ENCODE results near the gene NLRP11. TPM values are rescaled to one million over a fixed set of nuclear protein-coding genes. Genes with fewer than 3 reads are reported as not detected.
"Not testable (repeated sequence)": the region's sequence is repeated elsewhere in the genome, so short reads cannot be mapped to it uniquely, and the experiment has no call there.

NLRP11 gene
- total RNA-seq, 2 donors from 2014 or later = not detected

GRCh38 chr19:55830656-55831055 lies 1.1 kb downstream of the NLRP11 start:
- Mint-ChIP-seq H3K4me3 (no peak overlapping the region), H3K27me3 (no peaks in the 10 kb centered on the region), H3K36me3 (ENCODE audit: low read depth) (no peaks in the 10 kb centered on the region), H3K4me1 (no peaks in the 10 kb centered on the region), H3K27ac (no peak overlapping the region)
- no peaks in the 10 kb centered on the region for H3K9me3 ChIP-seq (ENCODE audit: control insufficient read depth, low read length, poor library complexity, severe bottlenecking)
- DNase-seq = no peak
- no peak for ATAC-seq

DNA sequence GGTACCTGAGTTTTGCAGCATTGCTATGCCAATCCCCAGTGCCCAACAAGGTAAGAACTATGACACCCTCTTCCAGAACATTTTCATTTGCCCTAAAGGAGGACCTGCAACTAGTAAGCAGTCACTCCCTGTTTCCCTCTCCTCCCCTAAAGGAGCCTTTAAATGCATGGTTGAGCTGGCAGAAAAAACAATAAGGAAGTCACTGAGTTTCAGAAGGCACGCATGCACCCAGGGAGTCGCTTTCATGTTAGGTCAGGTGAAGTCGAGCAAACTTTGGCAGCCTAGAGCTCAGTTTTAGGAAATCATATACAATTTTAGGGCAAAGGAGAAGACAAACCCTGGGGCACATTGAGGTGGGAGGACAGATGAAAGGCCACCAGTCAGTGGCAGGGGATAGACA lies 11.8 kb downstream of the NLRP11 start:
- no peaks in the 10 kb centered on the region for H3K4me1 Mint-ChIP-seq
- DNase-seq (no peak), ATAC-seq (no peak)
- H3K9me3 ChIP-seq (ENCODE audit: control insufficient read depth, low read length, poor library complexity, severe bottlenecking) = no peaks in the 10 kb centered on the region
- no peak overlapping the region for H3K4me3 Mint-ChIP-seq
- H3K36me3 Mint-ChIP-seq (ENCODE audit: low read depth) = no peaks in the 10 kb centered on the region
- H3K27me3 Mint-ChIP-seq = peaks cover 4% of the 10 kb centered on the region
- H3K27ac Mint-ChIP-seq = no peak overlapping the region

- Mint-ChIP-seq H3K4me3 (no peak overlapping the region), H3K4me1 (no peaks in the 10 kb centered on the region), H3K27me3 (peaks cover 22% of the 10 kb centered on the region), H3K27ac (no peak overlapping the region), H3K36me3 (ENCODE audit: low read depth) (no peaks in the 10 kb centered on the region)
- no peaks in the 10 kb centered on the region for H3K9me3 ChIP-seq (ENCODE audit: control insufficient read depth, low read length, poor library complexity, severe bottlenecking)
- ATAC-seq (no peak), DNase-seq (no peak)
Observed at GRCh38 chr19:55813906-55814305, 17.9 kb downstream of the NLRP11 start.

GRCh38 chr19:55812449-55812848 lies 19.4 kb downstream of the NLRP11 start:
- no peak overlapping the region for H3K27ac Mint-ChIP-seq
- H3K4me1 Mint-ChIP-seq = no peaks in the 10 kb centered on the region
- H3K9me3 ChIP-seq (ENCODE audit: control insufficient read depth, low read length, poor library complexity, severe bottlenecking) = no peaks in the 10 kb centered on the region
- ATAC-seq = no peak
- H3K27me3 Mint-ChIP-seq = peaks cover 22% of the 10 kb centered on the region
- H3K36me3 Mint-ChIP-seq (ENCODE audit: low read depth) = no peaks in the 10 kb centered on the region
- no peak for DNase-seq
- H3K4me3 Mint-ChIP-seq = no peak overlapping the region

GRCh38 chr19:55811340-55811739 lies 20.5 kb downstream of the NLRP11 start:
- Mint-ChIP-seq H3K4me3 (no peak overlapping the region), H3K27me3 (peaks cover 22% of the 10 kb centered on the region), H3K36me3 (ENCODE audit: low read depth) (no peaks in the 10 kb centered on the region), H3K4me1 (no peaks in the 10 kb centered on the region), H3K27ac (no peak overlapping the region)
- no peak for ATAC-seq
- H3K9me3 ChIP-seq (ENCODE audit: control insufficient read depth, low read length, poor library complexity, severe bottlenecking) = no peaks in the 10 kb centered on the region
- no peak for DNase-seq

DNA sequence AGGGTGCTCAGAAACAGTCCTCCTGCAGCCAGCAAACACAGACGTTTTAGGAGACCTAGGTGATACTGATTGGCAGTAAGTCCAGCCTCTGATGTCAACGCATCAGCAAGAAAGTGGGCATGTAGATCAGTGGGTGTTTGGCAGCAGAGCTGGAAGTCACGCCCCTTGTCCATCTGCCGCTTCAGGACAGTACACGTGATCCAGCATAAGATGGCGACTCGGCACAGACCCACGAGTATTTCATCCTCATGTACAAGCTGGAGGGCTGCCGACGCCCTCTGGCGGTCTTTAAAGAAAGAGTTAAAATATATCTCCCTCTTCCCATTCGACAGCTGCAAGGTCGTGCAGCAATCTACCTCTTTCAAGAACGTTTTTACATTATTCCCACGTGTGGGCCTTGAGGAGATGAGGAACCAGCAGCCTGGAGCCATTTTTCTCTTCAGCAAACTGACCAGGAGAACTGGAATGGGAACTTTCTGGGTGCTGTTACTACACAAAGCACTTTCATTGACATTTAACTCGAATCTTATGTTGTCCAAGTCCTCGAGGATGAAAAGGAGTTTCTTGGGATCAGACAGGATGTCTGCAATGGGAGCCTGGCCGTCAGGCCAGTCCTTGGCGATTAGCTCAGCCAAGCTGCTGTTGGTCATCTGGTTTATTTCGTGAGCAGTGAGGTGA lies 22.3 kb downstream of the NLRP11 start:
- ATAC-seq (peak; percentile 32), DNase-seq (no peak)
- H3K9me3 ChIP-seq (ENCODE audit: control insufficient read depth, low read length, poor library complexity, severe bottlenecking) = no peaks in the 10 kb centered on the region
- no peak overlapping the region for H3K4me3 Mint-ChIP-seq
- peaks cover 22% of the 10 kb centered on the region for H3K27me3 Mint-ChIP-seq
- no peaks in the 10 kb centered on the region for H3K4me1 Mint-ChIP-seq
- no peak overlapping the region for H3K27ac Mint-ChIP-seq
- no peaks in the 10 kb centered on the region for H3K36me3 Mint-ChIP-seq (ENCODE audit: low read depth)

DNA sequence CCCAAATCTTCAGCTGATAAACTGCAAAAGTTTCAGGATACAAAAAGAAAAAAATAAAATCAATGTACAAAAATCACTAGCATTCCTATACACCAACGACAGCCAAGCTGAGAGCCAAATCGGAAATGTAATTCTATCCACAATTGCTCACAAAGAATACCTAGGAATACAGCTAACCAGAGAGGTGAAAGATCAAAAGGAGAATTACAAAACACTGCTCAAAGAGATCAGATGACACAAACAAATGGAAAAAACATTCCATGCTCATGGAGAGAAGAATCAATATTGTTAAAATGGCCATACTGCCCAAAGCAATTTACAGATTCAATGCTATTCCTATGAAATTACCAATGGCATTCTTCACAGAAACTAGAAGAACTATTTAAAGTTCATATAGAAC lies 29.5 kb downstream of the NLRP11 start:
- Mint-ChIP-seq H3K4me3 (no peak overlapping the region), H3K27ac (no peak overlapping the region)
- no peak for ATAC-seq

DNA sequence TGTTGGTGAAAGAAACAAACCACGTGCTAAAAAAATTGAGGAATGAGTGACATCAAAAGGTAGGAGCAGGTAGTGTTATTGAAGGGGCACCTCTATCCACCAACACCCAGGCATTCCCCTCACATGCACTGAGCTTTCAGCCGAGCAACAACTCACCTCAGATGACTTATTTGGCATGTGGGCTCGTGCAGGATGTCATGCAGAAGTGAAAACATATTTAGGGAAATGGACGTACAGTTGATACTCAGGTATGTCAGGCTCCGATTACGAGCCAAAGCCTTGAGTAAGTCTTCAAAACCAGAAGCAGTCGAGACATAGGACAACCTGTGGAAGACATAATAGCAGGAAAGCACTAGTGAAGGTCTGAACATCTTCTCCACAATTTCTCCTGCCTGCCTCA lies 30.4 kb downstream of the NLRP11 start:
- DNase-seq (no peak), ATAC-seq (no peak)
- Mint-ChIP-seq H3K36me3 (ENCODE audit: low read depth) (peaks cover 2% of the 10 kb centered on the region), H3K27ac (no peak overlapping the region), H3K4me3 (no peak overlapping the region), H3K27me3 (no peaks in the 10 kb centered on the region), H3K4me1 (no peaks in the 10 kb centered on the region)
- no peaks in the 10 kb centered on the region for H3K9me3 ChIP-seq (ENCODE audit: control insufficient read depth, low read length, poor library complexity, severe bottlenecking)

More for the DNA sequence above, 29.5 kb downstream of the NLRP11 start:
- Mint-ChIP-seq H3K27me3 (no peaks in the 10 kb centered on the region), H3K4me1 (no peaks in the 10 kb centered on the region), H3K36me3 (ENCODE audit: low read depth) (peaks cover 2% of the 10 kb centered on the region)
- H3K9me3 ChIP-seq (ENCODE audit: control insufficient read depth, low read length, poor library complexity, severe bottlenecking) = no peaks in the 10 kb centered on the region
- DNase-seq = no peak

GRCh38 chr19:55795021-55795420 lies 36.8 kb downstream of the NLRP11 start:
- H3K9me3 ChIP-seq (ENCODE audit: control insufficient read depth, low read length, poor library complexity, severe bottlenecking) = no peaks in the 10 kb centered on the region
- Mint-ChIP-seq H3K4me3 (no peak overlapping the region), H3K27me3 (peaks cover 7% of the 10 kb centered on the region), H3K36me3 (ENCODE audit: low read depth) (peaks cover 2% of the 10 kb centered on the region), H3K27ac (no peak overlapping the region), H3K4me1 (no peaks in the 10 kb centered on the region)
- DNase-seq (no peak), ATAC-seq (no peak)

DNA sequence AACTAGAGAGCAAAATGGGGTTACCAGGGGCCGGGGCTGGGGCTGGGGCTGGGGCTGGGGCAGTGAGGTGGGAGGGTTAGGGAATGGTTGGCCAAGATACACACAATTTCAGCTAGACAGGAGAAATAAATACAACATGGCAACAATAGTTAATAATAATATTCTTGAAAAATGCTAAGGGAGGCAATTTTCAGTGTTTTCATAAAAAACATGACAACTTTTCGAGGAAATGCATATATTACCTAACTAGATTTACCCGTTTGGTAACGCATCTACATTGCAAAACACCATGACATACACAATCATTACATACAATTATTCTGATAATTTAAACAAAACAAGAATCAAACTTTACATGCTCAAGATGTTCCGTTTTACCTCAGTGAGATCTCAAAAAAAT lies 50.7 kb downstream of the NLRP11 start:
- no peak for ATAC-seq
- Mint-ChIP-seq H3K4me1 (no peaks in the 10 kb centered on the region), H3K4me3 (no peak overlapping the region), H3K27ac (no peak overlapping the region), H3K36me3 (ENCODE audit: low read depth) (no peaks in the 10 kb centered on the region), H3K27me3 (peaks cover 61% of the 10 kb centered on the region)
- DNase-seq = no peak
- H3K9me3 ChIP-seq (ENCODE audit: control insufficient read depth, low read length, poor library complexity, severe bottlenecking) = no peaks in the 10 kb centered on the region

GRCh38 chr19:55778331-55778730 lies 53.5 kb downstream of the NLRP11 start:
- Mint-ChIP-seq H3K27ac (no peak overlapping the region), H3K27me3 (peaks cover 60% of the 10 kb centered on the region), H3K36me3 (ENCODE audit: low read depth) (no peaks in the 10 kb centered on the region), H3K4me3 (no peak overlapping the region), H3K4me1 (no peaks in the 10 kb centered on the region)
- no peak for ATAC-seq
- no peaks in the 10 kb centered on the region for H3K9me3 ChIP-seq (ENCODE audit: control insufficient read depth, low read length, poor library complexity, severe bottlenecking)
- no peak for DNase-seq

DNA sequence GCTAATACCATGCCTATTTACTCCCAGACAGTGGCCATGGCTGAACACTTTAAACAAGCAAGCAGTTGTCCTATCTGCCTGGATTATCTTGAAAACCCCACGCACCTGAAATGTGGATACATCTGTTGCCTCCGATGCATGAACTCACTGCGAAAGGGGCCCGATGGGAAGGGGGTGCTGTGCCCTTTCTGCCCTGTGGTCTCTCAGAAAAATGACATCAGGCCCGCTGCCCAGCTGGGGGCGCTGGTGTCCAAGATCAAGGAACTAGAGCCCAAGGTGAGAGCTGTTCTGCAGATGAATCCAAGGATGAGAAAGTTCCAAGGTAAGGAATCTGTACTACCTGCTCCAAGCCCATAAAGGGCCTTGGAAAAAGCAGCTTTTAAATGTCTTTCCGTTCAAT lies 54.3 kb downstream of the NLRP11 start:
- H3K27ac Mint-ChIP-seq = no peak overlapping the region
- H3K36me3 Mint-ChIP-seq (ENCODE audit: low read depth) = no peaks in the 10 kb centered on the region
- H3K27me3 Mint-ChIP-seq = peaks cover 55% of the 10 kb centered on the region
- DNase-seq (no peak), ATAC-seq (no peak)
- no peak overlapping the region for H3K4me3 Mint-ChIP-seq
- H3K9me3 ChIP-seq (ENCODE audit: control insufficient read depth, low read length, poor library complexity, severe bottlenecking) = no peaks in the 10 kb centered on the region
- H3K4me1 Mint-ChIP-seq = no peaks in the 10 kb centered on the region

DNA sequence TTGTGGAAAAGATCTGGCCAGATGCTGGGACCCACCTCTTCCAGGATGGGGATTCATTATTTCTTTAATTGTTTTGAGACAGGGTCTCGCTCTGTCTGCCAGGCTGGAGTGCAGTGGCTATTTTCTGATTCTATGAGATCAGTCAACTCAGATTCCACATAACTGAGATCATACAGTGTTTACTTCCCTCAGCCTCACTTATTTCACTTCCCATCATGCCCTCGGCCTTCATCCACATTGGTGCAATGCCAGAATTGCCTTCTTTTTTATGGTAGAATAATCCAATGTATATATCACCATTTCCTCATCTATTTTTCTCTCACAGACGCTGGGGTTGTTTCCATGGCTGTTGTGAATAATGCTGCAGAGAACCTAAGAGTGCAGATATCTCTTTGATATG lies 62.2 kb downstream of the NLRP11 start:
- ATAC-seq; H3K27ac Mint-ChIP-seq; H3K4me3 Mint-ChIP-seq; H3K36me3 Mint-ChIP-seq (ENCODE audit: low read depth); DNase-seq; H3K4me1 Mint-ChIP-seq; H3K9me3 ChIP-seq (ENCODE audit: control insufficient read depth, low read length, poor library complexity, severe bottlenecking): not testable (repeated sequence)
- peaks cover 31% of the 10 kb centered on the region for H3K27me3 Mint-ChIP-seq

GRCh38 chr19:55768818-55769217 lies 63.0 kb downstream of the NLRP11 start, which contains the start of gene RFPL4AL1:
Gene RFPL4AL1, plus strand, starts transcription at chr19:55769118. Its CDS starts 2,687 bp downstream, at chr19:55771805.
- not testable (repeated sequence) for H3K9me3 ChIP-seq (ENCODE audit: control insufficient read depth, low read length, poor library complexity, severe bottlenecking); H3K4me3 Mint-ChIP-seq; H3K36me3 Mint-ChIP-seq (ENCODE audit: low read depth); ATAC-seq; H3K4me1 Mint-ChIP-seq; DNase-seq; H3K27ac Mint-ChIP-seq
- peaks cover 31% of the 10 kb centered on the region for H3K27me3 Mint-ChIP-seq
